HCT116 (cell line): ENCODE data around the gene NOS3.

Source experiments
- CTCF ChIP-seq, 3 experiments: fragments of 200-600 bp in 1 of 3; sonication (generic) in 1 of 3; IDR thresholded peaks in 2 of 3; conservative IDR thresholded peaks in 1 of 3; 2 replicates each; pipeline ENCODE4 v1.5.1; 2012 to 2017; ENCODE audit warnings: low read depth in 2 of 3, low read length in 2 of 3, antibody characterized with exemption in 1 of 3, borderline replicate concordance in 1 of 3, control low read depth in 1 of 3, mild to moderate bottlenecking in 1 of 3, mixed read lengths in 1 of 3, mixed run types in 1 of 3, moderate library complexity in 1 of 3; ENCODE audit not compliant: insufficient read depth in 1 of 3
- MAX ChIP-seq: IDR thresholded peaks from 2 replicates; pipeline ENCODE4 v1.6.1; 2012
- POLR2A ChIP-seq: IDR thresholded peaks from 2 replicates; pipeline ENCODE4 v1.7.0; 2011; ENCODE audit warnings: borderline replicate concordance; ENCODE audit not compliant: insufficient read depth, insufficient read length; ENCODE audit errors: extremely low read depth
- POLR2AphosphoS5 ChIP-seq: IDR thresholded peaks from 2 replicates; pipeline ENCODE4 v1.6.1; 2011; ENCODE audit warnings: mild to moderate bottlenecking, low read depth, low read length, moderate library complexity
- REST ChIP-seq: IDR thresholded peaks from 2 replicates; pipeline ENCODE4 v1.6.1; 2012; ENCODE audit warnings: low read depth
- SIN3A ChIP-seq: IDR thresholded peaks from 2 replicates; pipeline ENCODE4 v1.6.1; 2012; ENCODE audit warnings: low read depth
- YY1 ChIP-seq: IDR thresholded peaks from 2 replicates; pipeline ENCODE4 v1.6.1; 2011; ENCODE audit warnings: low read length, low read depth, moderate library complexity, mild to moderate bottlenecking; ENCODE audit not compliant: insufficient replicate concordance; ENCODE audit errors: extremely low read depth
- ZBTB33 ChIP-seq: IDR thresholded peaks from 2 replicates; pipeline ENCODE4 v1.6.1; 2011; ENCODE audit warnings: mild to moderate bottlenecking, low read length, moderate library complexity; ENCODE audit not compliant: insufficient replicate concordance; ENCODE audit errors: extremely low read depth

GRCh38 chr7:150947761-150948651 lies 42.8 kb upstream of the NOS3 start:
- no peak for TF ChIP-seq CTCF (IDR thresholded peaks at IDR 0.05 in 2 of 3, conservative IDR thresholded peaks at IDR 0.05 in 1 of 3; ENCODE audit: borderline replicate concordance in 1 of 3, insufficient read depth in 1 of 3, low read depth in 2 of 3, low read length in 2 of 3)
- TF ChIP-seq ZBTB33 = no peak
- TF ChIP-seq POLR2A = no peak
- no peak for TF ChIP-seq MAX
- TF ChIP-seq POLR2AphosphoS5 = no peak
- no peak for TF ChIP-seq YY1
- TF ChIP-seq SIN3A = no peak
- no peak for TF ChIP-seq REST
